Left colon (tissue), 2 donors: ENCODE measurements around the gene C4orf36. TPM values are rescaled to one million over a fixed set of nuclear protein-coding genes. Genes with fewer than 3 reads are reported as not detected.

ENCODE experiments used
- ATAC-seq: fragments of 200-7000 bp; cut with Tn5 transposase; one replicate; pipeline ENCODE4 v1.9.1; 2020; ENCODE audit warnings: mild to moderate bottlenecking, moderate library complexity
- DNase-seq, 2 donors: peaks; one replicate each; pipeline ENCODE4 v3.0.0-alpha.2; 2020
- intact Hi-C, 2 donors: fragments of 100-400 bp; cut with DNase I in 1 of 2; cut with micrococcal nuclease in 1 of 2; formaldehyde crosslinking; loops; one replicate each; pipeline versions ENCODE4 v1.11.2 to v1.14.0; 2022; cut with DNase I, micrococcal nuclease
- total RNA-seq, 2 donors: library from RNA; stranded (reverse); fragmentation: NEBNext Ultra II Directional; extraction: Animal tissue kit (Norgen Biotek cat#: 25700); gene quantifications; one replicate each; pipeline ENCODE4 v1.2.1, GENCODE V29; 2021
- donor health status: DM: no; HTN: no; CAD: no.
- donor health status: DM: yes; HTN: yes; CAD: no.

The C4orf36 gene
- total RNA-seq, 2 donors from 2014 or later = 0.82 to 0.92 TPM

GRCh38 chr4:86919561-86920223 is 27.5 kb upstream of the C4orf36 start:
- no peak for DNase-seq
- intact Hi-C loops = loop anchor here in 1 of 2 donors (5.0 kb wide), 2 partner anchors 173 to 318 kb away; no protein-coding TSS in a partner anchor

GRCh38 chr4:86918539-86919072 is 26.4 kb upstream of the C4orf36 start:
- DNase-seq = no peak
- no peak for ATAC-seq
- intact Hi-C loops = no loop called here

More at GRCh38 chr4:86919561-86920223, 27.5 kb upstream of the C4orf36 start:
- ATAC-seq = no peak

GRCh38 chr4:86917212-86918039 is 25.2 kb upstream of the C4orf36 start:
- DNase-seq (no peak), ATAC-seq (no peak)
- intact Hi-C loops = no loop called here

GRCh38 chr4:86916392-86916791 is 24.2 kb upstream of the C4orf36 start:
- ATAC-seq (no peak), DNase-seq (no peak)
- intact Hi-C loops = no loop called here

- DNase-seq (no peak), ATAC-seq (no peak)
- intact Hi-C loops = no loop called here
Measured at GRCh38 chr4:86910820-86911684, 18.8 kb upstream of the C4orf36 start.

- ATAC-seq = no peak
- no peak for DNase-seq
- intact Hi-C loops = no loop called here
Measured at GRCh38 chr4:86910369-86910768, 18.1 kb upstream of the C4orf36 start.

GRCh38 chr4:86909546-86910295 is 17.5 kb upstream of the C4orf36 start:
- ATAC-seq = no peak
- intact Hi-C loops = no loop called here

GRCh38 chr4:86908251-86908657 is 16.0 kb upstream of the C4orf36 start:
- intact Hi-C loops = no loop called here
- ATAC-seq (no peak), DNase-seq (no peak)

More at GRCh38 chr4:86909546-86910295, 17.5 kb upstream of the C4orf36 start:
- DNase-seq = no peak

GRCh38 chr4:86901864-86902263 is 9.6 kb upstream of the C4orf36 start:
- DNase-seq (no peak), ATAC-seq (no peak)
- intact Hi-C loops = no loop called here

- ATAC-seq = no peak
- DNase-seq = no peak
- intact Hi-C loops = loop anchor here in 1 of 2 donors (10.0 kb wide), 1 partner anchor 404 kb away; no protein-coding TSS in a partner anchor
Measured at GRCh38 chr4:86898562-86898961, 6.3 kb upstream of the C4orf36 start.

GRCh38 chr4:86896596-86896995 is 4.4 kb upstream of the C4orf36 start:
- ATAC-seq = no peak
- intact Hi-C loops = loop anchor here in 1 of 2 donors (10.0 kb wide), 1 partner anchor 402 kb away; no protein-coding TSS in a partner anchor
- DNase-seq = no peak

- peak; percentile 39 for ATAC-seq
- no peak for DNase-seq
- intact Hi-C loops = loop anchor here (2.0 to 10.0 kb wide), 2 partner anchors 399 to 401 kb away; no protein-coding TSS in a partner anchor
Measured at GRCh38 chr4:86895692-86896488, 3.7 kb upstream of the C4orf36 start.

- intact Hi-C loops = loop anchor here (2.0 to 10.0 kb wide), 2 partner anchors 398 to 400 kb away; no protein-coding TSS in a partner anchor
- ATAC-seq (peak; percentile 55), DNase-seq (no peak)
Measured at GRCh38 chr4:86894455-86894854, 2.2 kb upstream of the C4orf36 start.

GRCh38 chr4:86893136-86893535 is 914 bp upstream of the C4orf36 start:
- ATAC-seq (no peak), DNase-seq (no peak)
- intact Hi-C loops = loop anchor here in 1 of 2 donors (10.0 kb wide), 1 partner anchor 398 kb away; no protein-coding TSS in a partner anchor

- ATAC-seq = no peak
- intact Hi-C loops = loop anchor here in 1 of 2 donors (10.0 kb wide), 1 partner anchor 398 kb away; no protein-coding TSS in a partner anchor
Measured at GRCh38 chr4:86892636-86892960, 376 bp upstream of the C4orf36 start.

GRCh38 chr4:86890790-86891189 is 1.4 kb downstream of the C4orf36 start:
- DNase-seq (no peak), ATAC-seq (no peak)
- intact Hi-C loops = loop anchor here in 1 of 2 donors (10.0 kb wide), 1 partner anchor 396 kb away; no protein-coding TSS in a partner anchor

More at GRCh38 chr4:86892636-86892960, 376 bp upstream of the C4orf36 start:
- DNase-seq = peak in 1 of 2 donors; percentile 32

- ATAC-seq = no peak
- intact Hi-C loops = no loop called here
- no peak for DNase-seq
Measured at GRCh38 chr4:86879641-86880040, 12.6 kb downstream of the C4orf36 start.
